COR-L47 (cell line): ENCODE results near the gene CDC42EP4.
"Not testable (repeated sequence)": the region's sequence is repeated elsewhere in the genome, so short reads cannot be mapped to it uniquely, and the experiment has no call there.

Experiments
- DNase-seq: peaks from one replicate; lab custom pipeline; 2025; lab: John Stamatoyannopoulos, UW

CDC42EP4 gene

DNA sequence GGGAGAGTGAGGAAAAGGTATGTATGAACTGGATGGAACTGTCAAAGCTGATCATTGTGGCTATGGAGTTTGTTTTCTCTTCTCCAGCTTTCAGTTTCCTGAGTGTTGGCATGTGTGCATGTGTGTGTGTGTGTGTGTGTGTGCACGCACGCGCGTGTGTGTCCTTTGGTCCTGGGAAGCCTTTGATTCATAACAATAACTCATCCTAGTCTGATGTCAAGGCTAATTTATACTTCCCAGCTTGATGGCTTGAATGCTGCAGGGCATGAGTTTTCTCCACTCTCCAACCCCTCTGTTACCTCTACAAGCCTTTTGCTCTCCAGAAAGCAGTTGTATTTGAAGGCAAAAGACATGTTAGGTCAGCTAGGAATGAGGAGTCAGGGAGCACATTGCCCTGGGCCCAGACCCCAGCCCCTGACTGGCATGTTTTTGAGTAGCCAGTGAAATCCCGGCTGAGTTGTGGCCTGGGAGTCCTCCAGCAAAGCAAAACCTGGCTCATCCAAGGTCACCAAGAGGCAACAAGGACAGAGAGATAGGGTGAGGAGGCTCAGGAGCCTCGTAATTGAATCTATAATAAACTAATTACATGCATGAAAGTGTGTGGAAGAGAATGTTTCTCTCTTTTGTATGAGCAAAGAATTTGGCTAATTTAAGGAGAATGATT is 8.9 kb upstream of the CDC42EP4 start:
- DNase-seq, result no peak

DNA sequence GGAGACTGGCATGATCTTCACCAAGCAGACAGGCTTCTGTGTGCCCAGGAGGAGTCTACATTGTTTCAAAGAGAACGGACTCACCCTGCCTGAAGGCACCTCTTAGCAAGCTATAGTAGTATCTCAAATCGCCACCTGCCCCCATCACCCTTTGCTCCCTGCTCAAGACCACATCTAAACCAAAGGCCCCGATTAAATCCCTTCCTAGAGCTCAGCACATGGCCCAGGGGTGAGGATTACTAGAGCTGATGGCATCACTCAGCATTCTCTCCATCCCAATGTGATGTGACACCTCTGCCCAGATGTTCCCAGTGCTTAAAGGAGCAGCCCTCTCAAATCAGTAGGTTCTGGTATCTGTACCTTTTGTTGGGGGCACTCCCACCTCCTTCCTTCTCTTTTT is 8.0 kb upstream of the CDC42EP4 start:
- no peak for DNase-seq

DNA sequence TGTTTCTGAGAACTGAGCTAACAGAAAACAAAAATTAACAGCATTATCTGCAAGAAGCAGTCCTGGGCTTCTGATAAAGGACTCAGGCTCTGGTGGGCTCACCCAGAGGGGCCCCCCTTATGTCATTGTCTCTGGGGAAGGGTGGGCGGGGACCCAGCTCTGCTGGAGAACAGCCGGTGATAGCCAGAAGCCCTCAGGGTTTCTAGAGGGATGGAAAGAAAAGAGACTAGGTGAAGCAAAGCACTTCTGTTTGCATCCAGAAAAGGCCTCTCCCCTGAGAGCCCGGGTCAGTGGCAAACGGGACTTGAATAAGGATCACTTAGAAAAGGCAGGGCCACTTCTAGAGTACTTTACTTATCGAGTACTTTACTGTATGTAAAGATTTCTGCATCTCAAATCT is 7.0 kb upstream of the CDC42EP4 start:
- no peak for DNase-seq

DNA sequence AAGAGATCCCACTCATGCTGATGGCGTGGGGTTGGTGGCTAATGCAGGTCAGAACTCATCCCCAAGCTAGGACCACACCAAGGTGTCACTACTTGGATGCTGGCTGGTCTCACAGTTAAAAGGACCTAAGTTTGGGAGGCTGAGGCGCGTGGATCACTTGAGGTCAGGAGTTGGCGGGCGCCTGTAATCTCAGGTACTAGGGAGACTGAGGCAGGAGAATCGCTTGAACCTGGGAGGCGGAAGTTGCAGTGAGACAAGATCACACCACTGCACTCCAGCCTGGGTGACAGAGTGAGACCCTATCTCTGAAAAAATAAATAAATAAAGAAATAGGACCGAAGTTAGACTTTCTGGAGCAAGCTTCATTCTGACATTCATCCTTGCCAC is 6.6 kb upstream of the CDC42EP4 start:
- DNase-seq, result no peak

DNA sequence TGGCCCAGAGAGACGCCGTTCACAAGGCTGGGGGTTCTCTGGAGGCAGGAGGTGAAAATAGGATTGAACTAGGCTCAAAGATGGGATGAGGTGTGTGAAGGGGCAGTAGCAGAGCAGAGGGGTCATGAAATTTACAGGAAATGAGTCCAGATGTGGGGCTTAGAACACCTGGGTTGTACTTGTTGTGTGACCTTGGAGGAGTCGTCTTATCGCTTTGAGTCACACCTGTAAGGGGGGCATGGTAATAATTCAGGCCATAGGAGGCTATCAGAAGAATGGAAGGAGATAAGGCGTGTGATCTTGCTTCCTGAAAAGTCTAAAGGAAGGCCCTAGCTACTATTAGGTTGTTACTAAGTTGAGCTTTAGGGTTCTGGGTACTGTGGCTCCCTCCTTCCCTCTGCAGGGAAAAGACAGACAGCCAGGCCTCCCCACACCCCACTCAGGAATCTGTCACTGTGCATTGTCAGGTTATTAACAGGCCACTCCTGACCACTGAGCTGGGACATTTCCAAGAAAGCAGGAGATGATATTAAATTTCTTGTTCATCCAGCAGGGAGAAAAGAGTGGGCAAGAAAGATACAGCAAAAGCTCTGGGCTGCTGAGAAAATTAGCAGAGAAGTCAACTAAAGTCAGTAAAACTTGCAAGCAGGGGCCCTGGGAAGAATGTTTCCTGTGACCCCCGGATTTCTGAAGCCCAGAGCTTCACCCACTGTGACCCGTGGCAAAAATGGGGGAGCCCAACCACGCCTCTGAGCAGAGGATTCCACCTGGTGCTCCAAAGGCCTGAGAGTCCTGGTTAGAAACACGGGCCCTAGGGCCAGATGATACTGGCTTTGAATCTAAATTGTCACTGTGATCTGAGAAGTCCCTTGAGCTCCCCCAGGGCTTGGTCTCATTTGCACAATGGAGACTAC is 6.0 kb upstream of the CDC42EP4 start:
- no peak for DNase-seq

DNA sequence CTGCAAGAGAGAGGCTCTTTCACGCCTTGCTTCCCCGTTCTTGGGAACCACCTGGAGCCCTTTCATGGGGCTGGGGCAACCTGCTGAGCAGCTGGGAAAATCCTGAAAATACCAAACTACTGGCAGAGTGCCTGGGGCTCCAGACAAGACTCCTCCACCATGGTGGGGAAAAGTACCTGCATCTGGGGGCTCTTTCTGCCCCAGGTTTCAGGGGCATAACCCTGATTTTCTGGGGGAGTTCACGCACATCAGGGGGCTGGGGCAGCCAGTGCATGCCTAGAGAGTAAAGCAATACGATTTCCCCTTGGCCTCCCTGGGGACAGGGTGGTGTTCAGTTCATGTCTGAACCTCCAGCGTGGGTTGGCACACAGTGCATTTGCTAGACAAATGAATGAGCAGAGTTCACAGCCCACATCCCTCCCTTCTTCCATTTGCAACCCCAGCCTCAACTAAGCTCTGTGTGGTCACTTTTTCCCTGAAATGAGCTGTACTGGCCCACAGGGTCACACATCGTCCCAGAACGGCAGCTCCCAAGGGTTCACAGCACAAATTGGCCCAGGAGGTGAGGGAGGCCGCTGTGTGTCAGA is 5.2 kb upstream of the CDC42EP4 start:
- no peak for DNase-seq

DNA sequence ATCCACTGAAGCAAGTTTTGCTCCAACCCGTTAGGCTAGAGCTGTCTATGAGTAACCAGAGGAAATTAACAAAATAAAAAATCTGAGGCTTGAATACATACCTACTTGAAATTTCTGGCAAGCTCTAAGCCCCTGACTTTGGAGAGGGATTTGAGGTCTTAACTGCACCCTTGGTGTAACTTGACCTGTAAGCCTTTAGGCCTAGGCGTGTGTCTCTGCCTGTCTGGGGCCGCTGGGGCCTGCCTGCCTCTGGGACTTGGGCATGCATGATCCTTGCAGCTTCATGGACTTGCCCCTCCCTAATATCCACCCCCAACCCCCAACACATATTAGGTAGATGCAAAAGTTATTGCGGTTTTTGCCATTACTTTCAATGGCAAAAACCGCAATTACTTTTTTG is 3.7 kb upstream of the CDC42EP4 start:
- DNase-seq, result no peak

DNA sequence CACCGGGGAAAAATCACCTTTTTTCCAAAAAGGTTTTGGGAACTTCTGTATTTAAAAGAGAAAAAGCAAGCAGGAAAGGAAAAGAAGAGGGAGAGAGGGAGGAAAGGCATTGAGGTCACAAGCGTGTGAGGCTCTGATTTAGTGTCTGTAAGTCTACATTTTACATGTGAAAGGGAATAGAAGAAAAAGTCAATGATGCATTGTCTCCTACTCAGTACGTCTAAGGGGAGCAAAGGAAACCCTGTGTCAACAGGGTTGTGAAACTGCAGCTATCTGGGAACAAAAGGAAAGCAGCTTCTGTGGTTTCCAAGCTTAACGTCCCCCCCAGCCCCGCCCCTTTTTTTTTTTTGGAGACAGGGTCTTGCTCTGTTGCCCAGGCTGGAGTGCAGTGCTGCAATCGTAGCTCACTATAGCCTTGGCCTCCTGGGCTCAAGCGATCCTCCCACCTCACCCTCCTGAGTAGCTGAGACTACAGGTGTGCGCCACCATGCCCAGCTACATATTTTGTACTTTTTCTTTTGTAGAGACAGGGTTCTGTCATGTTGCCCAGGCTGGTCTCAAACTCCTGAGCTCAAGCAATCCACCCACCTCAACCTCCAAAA is 1.8 kb upstream of the CDC42EP4 start:
- no peak for DNase-seq

DNA sequence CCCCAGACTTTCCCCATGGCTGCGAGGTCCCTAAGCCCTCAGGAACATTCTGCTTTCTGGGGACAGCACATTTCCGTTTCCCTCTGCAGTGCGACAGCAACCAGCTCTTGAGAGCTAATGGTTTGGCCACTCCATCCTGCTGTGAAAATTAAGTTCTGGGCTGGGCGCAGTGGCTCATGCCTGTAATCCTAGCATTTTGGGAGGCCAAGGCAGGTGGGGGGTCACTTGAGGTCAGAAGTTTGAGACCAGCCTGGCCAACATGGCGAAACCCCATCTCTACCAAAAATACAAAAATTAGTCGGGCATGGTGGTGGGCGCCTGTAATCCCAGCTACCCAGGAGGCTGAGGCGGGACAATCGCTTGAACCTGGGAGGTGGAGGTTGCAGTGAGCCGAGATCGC is 1.1 kb upstream of the CDC42EP4 start:
- not testable (repeated sequence) for DNase-seq

DNA sequence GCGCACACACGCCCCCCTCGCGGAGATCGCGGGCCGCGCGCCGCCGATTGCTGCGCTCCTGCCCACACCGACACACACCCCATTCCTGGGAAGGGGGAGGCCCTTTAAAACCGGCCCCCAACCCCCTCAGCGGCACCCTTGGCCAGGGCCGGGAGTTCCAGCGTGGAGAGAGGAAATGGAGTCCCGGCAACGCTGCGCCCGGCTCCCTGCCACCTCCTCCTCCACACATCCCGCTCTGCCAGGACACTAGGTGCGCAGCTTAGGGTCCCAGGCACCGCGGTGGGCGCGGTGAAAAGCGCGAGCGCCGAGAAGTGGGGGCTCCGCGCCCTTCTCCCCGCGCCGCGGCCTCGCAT is 397 bp downstream of the CDC42EP4 start:
- DNase-seq, result no peak

DNA sequence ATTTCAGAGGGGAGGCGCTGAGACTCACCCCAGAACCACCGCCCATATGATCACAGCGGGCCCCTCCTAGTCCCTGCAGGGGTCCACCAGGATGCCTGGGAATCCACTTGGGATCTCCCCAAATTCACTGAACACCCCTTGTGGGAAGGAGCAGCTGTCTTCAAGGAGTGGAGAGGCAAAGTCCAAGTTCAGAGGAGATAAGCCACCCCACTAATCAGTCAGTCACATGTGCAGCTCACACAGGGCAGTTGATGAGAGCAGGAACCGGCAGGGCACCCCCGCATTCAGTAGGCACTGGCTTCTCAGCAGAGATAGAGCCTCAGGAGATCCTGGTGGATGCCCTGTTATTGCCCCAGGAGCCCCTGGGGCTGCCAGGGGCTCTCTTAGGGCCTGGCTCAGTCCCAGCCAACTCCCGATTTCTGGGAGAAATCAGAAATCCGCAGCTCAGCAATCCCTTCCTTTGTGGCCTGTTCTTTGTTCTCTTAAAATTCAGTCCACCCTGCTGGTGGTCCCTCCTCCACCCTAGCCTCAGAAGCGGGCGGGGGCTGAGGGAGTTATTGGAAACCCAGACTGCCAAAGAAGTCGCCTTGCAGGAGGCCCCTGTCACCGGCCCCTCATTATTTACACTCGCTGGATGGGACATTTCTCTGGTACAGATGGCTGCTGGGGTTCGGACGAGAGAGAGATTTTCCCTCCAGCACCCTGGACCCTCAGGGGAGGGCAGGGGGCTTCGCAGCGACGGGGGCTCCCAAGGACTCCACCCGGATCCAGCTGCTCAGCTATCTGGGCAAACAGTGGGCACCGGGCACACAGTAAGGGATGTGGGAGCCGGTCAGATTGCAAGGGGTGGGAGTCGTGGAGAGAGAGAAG is 1.8 kb downstream of the CDC42EP4 start:
- no peak for DNase-seq

DNA sequence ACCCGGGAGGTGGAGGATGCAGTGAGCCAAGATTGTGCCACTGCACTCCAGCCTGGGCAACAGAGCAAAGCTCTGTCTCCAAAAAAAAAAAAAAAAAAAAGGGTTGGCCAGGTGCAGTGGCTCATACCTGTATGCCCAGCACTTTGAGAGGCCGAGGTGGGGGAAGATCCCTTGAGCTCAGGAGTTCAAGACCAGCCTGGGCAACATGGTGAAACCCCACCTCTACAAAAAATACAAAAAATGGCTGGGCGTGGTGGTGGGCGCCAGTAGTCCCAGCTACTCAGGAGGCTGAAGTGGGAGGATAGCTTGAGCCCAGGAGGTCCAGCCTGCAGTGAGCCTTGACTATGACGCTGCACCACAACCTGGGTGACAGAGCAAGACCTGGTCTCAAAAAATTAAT is 2.8 kb downstream of the CDC42EP4 start:
- not testable (repeated sequence) for DNase-seq

DNA sequence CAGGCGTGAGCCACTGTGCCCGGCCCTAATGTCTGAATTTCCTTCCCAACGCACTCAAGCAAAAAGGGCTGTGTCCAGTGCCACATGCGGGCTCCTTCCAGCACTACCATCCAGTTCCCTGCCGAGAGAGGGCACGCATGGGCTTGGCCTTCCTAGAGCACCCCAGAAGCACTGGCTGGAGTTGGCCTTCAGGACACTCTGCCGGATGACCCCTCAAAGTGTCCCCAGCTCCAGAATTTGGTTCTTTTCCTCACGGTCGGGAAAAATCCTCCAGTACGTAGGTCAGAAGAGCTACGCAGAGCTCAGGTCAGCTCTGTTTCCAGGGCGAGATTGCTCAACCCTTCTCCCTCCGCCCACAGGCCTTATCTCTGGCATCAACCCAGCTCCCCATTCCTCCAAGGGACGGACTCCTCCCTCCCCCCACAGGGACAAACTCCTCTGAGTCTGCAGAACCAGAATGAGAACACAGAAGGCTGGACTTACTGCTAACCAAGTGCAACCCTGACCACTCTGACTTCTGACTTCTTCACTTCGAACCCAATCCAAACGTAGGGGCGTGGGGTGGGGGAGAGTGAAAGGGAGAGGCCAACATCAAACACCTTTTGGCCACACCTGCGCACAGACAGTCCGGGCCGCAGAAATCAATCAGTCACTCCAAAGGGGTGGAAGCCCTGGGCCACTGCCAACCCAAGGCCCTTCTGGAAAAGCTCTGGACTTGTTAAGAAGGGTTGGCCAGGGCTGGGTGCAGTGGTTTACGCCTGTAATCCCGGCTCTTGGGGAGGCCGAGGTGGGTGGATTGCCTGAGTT is 3.6 kb downstream of the CDC42EP4 start:
- DNase-seq, result no peak

DNA sequence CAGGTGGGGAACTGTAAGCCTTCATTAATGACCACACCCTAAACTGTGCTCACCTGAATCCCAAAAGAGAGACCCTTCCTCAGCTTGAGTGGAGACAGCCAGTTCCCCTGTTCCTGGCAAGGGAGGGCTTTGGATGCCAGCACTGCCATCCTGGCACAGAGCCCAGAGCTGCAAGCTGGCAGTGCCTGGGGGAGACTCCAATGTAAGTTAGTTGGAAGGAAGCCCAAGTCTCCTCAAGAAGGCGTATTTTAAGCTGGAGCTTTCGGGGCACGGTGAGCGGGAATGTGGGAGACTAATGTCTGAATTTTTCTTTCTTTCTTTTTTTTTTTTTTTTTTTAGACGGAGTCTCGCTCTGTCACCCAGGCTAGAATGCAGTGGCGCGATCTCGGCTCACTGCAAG is 4.7 kb downstream of the CDC42EP4 start:
- DNase-seq, result peak; percentile 51

DNA sequence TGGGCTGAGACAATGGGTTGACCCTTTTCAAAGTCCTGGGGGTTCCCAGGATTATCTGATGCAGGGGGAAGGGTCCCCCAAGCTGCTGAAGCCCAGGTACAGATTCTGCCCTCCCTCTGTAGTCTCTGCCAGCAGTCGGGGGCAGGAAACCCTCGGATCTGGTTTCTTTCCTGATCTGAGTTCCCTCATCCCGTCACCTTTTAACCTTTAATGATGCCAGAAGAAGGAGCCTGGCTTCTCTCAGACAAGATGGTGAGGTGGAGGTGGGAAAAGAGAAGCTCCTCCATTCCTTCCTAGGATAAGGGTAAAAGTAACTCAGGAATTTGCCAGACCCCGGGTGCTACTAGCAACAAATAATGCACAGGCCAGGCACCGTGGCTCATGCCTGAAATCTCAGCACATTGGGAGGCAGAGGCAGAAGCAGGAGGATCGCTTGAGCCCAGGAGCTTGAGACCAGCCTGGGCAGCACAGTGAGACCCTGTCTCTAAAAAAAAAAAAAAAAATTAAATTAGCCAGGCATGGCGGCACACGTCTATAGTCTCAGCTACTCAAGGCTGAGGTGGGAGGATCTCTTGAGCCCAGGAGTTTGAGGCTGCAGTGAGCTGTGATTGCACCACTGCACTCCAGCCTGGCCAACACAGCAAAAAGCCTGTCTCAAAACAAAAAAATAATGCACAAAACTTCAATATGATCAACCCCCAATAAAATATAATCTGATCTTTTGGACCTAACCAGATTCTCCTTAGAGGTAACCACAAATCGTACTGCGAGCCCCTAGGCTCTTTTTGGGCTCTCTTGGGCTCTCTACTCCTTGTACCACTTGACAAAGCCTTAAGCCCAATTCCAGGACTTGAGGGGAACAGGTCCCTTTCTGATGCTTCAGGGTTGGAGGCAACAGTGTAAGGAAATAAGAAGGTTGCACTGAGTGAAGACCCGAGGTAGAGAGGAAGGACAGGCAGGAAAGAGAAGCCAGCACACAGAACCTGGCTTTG is 5.7 kb downstream of the CDC42EP4 start:
- no peak for DNase-seq

DNA sequence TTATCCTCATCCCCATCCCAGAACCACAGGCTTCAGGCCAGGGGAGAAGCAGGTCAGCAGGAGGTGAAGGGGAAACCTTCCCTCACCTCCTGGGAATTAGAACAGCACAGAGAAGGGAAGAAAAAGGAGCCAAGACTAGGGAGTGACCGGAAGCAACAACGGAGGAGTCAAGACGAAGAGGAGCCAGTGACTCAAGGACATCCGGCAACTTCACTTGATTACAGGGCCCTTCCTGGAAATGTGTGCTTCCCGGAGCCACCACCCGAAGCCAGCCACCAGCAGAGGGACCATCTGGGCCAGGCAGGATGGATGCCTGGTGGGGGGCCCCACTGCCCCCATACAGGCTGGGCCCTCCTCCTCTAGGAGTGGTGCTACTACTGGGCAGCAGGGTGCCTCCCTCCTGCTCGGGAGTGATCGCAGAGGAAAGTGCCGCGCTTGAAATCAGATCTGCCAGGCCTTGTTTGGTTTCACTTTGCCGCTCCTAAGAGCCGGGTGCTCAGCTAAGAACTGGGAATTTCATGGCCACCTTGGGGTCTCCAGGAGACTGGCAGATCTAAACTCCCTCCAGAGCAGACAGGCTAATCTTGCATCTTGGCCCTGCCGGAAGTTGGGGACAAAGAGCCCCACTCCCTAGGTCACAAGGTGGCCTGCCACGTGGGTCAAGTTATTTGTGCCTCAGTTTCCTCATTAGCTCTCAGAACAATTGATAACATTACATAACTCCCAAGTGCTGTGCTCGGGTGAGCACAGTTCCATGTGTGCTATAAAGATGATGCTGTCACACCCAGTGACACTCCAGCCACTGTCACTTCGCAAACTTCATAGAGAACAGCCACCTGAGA is 6.6 kb downstream of the CDC42EP4 start:
- peak; percentile 88 for DNase-seq

DNA sequence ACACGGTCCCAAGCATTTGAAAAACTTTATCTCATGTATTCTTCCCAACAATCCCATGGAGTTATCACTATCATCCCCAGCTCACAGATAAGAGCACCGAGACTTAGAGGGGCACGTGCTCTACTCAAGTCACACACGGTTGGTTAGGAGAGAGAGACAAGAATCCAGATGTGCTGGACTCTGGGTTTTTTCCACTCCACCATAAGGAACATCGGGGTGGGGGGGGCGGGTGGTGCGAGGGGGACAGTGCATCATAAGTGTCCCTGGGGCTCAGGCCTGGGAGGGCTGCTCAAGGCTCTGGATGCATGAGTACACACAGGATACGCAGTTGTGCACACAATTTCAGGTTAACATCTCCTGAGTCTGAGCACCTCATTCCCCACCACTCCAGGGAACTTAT is 7.4 kb downstream of the CDC42EP4 start:
- DNase-seq, result no peak

DNA sequence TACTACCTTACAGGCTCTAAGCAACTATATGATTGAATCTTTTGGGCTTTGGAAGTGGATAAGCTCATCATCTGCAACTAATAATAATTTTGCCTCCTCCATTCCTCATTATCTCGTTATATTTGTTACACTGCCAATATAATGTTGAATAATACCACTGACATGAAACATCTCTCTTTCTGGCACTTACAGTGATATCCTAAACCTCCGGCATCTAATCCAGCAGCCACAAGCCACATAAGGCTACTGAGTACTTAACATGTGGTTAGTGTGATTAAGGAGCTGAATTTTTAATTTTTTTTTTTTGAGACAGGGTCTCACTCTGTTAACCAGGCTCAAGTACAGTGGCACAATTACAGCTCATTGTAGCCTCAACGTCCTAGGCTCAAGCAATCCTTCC is 9.6 kb downstream of the CDC42EP4 start:
- DNase-seq, result no peak

DNA sequence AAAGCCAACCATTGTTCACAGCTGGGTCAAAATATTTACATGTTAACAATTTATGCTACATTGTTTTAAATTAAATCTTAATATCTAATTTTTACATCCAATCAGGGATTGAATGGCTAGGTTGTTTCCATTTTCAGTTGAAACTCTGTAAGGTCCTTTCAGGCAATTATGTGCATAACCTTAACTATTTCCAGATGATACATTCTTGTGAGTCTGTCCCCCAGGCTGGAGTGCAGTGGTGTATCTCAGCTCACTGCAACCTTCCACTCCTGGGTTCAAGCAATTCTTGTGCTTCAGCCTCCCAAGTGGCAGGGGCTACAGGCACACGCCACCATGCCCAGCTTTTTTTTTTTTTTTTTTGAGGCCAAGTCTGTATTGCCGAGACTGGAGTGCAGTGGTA is 10.4 kb downstream of the CDC42EP4 start:
- DNase-seq, result no peak
